Activated naive CD4-positive, alpha-beta T cell treated with anti-CD3 and anti-CD28 coated beads, Interleukin-2, amount 10 ng/mL, durations not matched to agents 7 days and 5 days (primary cell): ENCODE data around the gene EMC1.
A peak's percentile ranks its signal among the peaks of the same experiment; 100 is the strongest.
"Not testable (repeated sequence)": the region's sequence is repeated elsewhere in the genome, so short reads cannot be mapped to it uniquely, and the experiment has no call there.

ENCODE experiments used
- CTCF ChIA-PET: fragments of 350-600 bp; sonication (Branson Sonifier 250); formaldehyde crosslinking; loops from one replicate; lab custom pipeline; 2021; ENCODE audit warnings: antibody characterized with exemption; lab: Charles Lee
- DNase-seq: peaks from one replicate; pipeline ENCODE4 v3.0.0-alpha.2; 2020
- H3K27ac Mint-ChIP-seq: one replicate; pipeline ENCODE4 v1.8.0; 2021; ENCODE audit warnings: mild to moderate bottlenecking, moderate library complexity, mixed read lengths
- H3K27me3 Mint-ChIP-seq: one replicate; pipeline ENCODE4 v1.8.0; 2021; ENCODE audit warnings: mild to moderate bottlenecking, mixed read lengths
- H3K36me3 Mint-ChIP-seq: one replicate; pipeline ENCODE4 v1.8.0; 2021; ENCODE audit warnings: mixed read lengths
- H3K4me1 Mint-ChIP-seq: one replicate; pipeline ENCODE4 v1.8.0; 2021; ENCODE audit warnings: mixed read lengths
- H3K4me3 Mint-ChIP-seq: one replicate; pipeline ENCODE4 v1.8.0; 2021; ENCODE audit warnings: mild to moderate bottlenecking, moderate library complexity, mixed read lengths
- H3K9me3 Mint-ChIP-seq: one replicate; pipeline ENCODE4 v1.8.0; 2021; ENCODE audit warnings: mixed read lengths

The EMC1 gene

GRCh38 chr1:19272064-19272463, 20.7 kb upstream of the EMC1 start:
- DNase-seq, result no peak
- no peaks in the 10 kb centered on the region for H3K9me3 Mint-ChIP-seq
- H3K4me3 Mint-ChIP-seq, result no peak overlapping the region
- no peaks in the 10 kb centered on the region for H3K36me3 Mint-ChIP-seq
- no peak overlapping the region for H3K27ac Mint-ChIP-seq
- peaks cover 52% of the 10 kb centered on the region for H3K27me3 Mint-ChIP-seq
- peaks cover 5% of the 10 kb centered on the region for H3K4me1 Mint-ChIP-seq
- CTCF ChIA-PET, result no interaction called here

DNA sequence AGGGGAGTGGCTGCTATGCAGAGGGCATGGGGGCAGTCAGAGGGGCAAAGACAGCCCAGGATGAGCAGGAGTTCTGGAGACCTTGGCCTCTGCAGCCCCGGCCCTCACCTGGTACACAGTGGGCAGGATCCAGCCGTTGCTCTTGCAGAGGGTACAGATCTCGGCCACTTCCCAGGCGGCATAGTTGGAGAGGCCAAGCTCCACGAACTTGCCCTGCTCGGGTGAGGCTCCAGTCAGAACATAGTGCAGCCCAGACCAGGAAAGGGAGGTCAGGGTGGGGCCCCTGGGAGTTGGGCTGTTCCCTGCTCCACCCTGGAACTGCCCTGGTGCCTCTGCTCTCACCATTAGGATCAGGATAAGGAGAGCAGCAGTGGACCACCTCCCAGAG, 19.0 kb upstream of the EMC1 start:
- H3K27ac Mint-ChIP-seq, CTCF ChIA-PET: not testable (repeated sequence)
- H3K27me3 Mint-ChIP-seq, result peaks cover 47% of the 10 kb centered on the region

GRCh38 chr1:19269427-19270342, 18.4 kb upstream of the EMC1 start:
- CTCF ChIA-PET, H3K9me3 Mint-ChIP-seq: not testable (repeated sequence)
- H3K27me3 Mint-ChIP-seq, result peaks cover 41% of the 10 kb centered on the region

More for the DNA sequence above, 19.0 kb upstream of the EMC1 start:
- not testable (repeated sequence) for H3K36me3 Mint-ChIP-seq, H3K4me3 Mint-ChIP-seq, H3K9me3 Mint-ChIP-seq, H3K4me1 Mint-ChIP-seq, DNase-seq

DNA sequence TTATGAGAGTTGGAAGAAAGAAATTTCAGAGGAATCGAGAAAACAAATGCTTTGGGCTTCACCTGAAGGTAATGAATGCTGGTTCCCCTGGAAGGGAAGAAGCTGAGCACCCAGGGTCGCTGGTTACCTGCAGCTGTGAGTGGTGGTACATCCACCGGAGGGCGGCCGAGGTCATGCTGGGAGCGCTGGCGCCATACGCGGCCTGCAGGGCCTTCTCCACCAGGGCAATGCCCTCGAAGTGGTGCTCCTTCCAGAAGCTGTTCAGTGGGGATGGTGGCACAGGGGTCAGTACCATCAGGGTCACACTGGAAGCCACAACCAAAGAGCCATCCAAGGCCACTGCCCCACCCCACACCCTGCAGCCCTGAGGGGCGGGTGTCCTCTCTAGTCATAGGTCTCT, 17.1 kb upstream of the EMC1 start:
- no peak overlapping the region for H3K4me3 Mint-ChIP-seq
- peaks cover 31% of the 10 kb centered on the region for H3K27me3 Mint-ChIP-seq
- CTCF ChIA-PET, result no interaction called here
- H3K9me3 Mint-ChIP-seq, result no peaks in the 10 kb centered on the region
- H3K36me3 Mint-ChIP-seq, result no peaks in the 10 kb centered on the region
- DNase-seq, result no peak
- no peak overlapping the region for H3K27ac Mint-ChIP-seq
- H3K4me1 Mint-ChIP-seq, result peaks cover 2% of the 10 kb centered on the region

More at GRCh38 chr1:19269427-19270342, 18.4 kb upstream of the EMC1 start:
- not testable (repeated sequence) for H3K4me1 Mint-ChIP-seq, H3K36me3 Mint-ChIP-seq, H3K27ac Mint-ChIP-seq, DNase-seq, H3K4me3 Mint-ChIP-seq

DNA sequence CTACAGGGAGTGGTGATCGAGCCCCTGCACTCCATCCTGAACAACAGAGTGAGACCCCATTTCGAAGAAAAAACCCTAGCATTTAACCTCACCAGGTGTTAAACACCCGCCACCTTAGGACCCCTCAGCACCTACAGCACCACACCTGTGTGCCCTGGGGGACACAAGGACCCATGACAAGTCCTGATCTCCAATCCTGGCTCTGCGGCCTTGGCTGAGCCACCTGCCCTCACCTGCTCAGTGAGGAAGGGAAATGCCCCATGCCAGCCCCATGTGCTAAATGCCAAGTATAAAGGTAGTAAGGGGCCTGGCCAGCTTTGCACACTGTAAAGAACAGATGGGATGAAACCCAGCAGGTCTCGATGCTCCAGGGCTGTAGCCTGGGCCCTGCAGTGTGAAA, 11.4 kb upstream of the EMC1 start:
- Mint-ChIP-seq H3K36me3 (peaks cover 7% of the 10 kb centered on the region), H3K4me1 (no peaks in the 10 kb centered on the region), H3K4me3 (no peak overlapping the region), H3K9me3 (no peaks in the 10 kb centered on the region), H3K27me3 (no peaks in the 10 kb centered on the region), H3K27ac (no peak overlapping the region)
- CTCF ChIA-PET, result no interaction called here
- no peak for DNase-seq

DNA sequence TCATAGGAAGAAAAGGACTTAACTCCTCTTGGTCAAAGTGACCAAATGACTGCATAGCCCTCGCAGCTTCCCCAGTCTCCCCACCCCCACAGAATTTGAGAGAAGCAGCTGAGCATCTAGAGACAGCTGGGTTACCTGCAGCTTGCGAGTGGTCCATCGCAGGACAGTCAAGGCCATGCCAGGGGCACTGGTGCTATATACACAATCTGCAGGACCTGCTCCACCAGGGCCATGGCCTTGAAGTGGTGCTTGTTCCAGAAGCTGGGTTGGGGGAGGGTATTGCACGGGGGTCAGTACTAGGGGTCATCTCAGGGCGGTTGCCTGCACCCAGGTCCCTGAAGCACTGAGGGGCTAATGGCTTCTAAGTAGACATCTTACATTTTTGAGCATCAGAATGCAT, 10.7 kb upstream of the EMC1 start:
- Mint-ChIP-seq H3K36me3 (peaks cover 10% of the 10 kb centered on the region), H3K4me3 (no peak overlapping the region), H3K27me3 (no peaks in the 10 kb centered on the region), H3K9me3 (no peaks in the 10 kb centered on the region), H3K4me1 (no peaks in the 10 kb centered on the region), H3K27ac (no peak overlapping the region)
- no peak for DNase-seq
- CTCF ChIA-PET, result no interaction called here

DNA sequence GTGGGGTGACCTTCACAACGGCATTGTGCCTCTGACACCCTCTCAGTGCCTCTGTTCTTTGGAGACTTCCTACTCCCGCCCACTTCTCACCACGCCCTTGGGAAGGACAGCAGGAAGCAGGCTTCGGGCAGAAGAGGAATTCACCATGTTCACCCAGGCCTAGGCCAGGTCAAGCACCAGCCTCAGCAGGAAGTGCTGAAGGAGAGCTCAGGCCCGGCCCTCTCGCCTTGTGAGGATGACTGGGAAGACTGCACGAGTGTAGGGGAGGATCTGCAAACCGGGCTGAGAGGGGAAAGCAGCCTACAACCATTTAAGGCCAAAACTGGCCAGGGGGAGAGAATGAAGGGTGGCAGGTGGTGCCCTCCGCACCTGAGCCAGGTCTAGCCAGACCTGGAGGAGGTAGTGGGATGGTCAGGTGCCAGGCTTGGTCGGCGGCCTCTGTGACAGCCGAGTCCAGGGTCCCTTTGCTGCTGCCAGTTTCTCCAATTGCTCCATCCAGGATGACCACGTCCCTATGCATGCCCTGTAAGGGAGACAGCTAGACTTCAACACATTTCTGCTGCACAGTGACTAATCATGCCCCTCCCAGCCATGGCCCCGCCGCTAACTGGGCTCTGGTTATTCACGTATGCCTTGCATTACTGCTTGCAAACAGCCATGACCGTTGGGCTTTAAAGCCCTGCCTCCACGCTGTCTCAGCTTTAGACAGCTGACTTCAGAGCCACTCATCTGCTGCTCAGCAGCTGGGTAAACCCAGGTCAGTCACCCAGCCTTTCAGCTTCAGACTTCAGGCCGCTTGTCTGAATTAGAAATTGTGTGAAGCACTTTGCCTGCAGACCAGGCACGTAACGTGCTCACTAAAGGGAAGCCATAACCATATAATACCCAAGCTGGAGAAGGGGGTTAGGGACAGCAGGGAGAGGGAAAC, 9.2 kb upstream of the EMC1 start:
- no peak for DNase-seq
- no peaks in the 10 kb centered on the region for H3K9me3 Mint-ChIP-seq
- peaks cover 16% of the 10 kb centered on the region for H3K36me3 Mint-ChIP-seq
- H3K27ac Mint-ChIP-seq, result peak overlapping the region; percentile 14
- CTCF ChIA-PET, result no interaction called here
- H3K27me3 Mint-ChIP-seq, result no peaks in the 10 kb centered on the region
- no peak overlapping the region for H3K4me3 Mint-ChIP-seq
- H3K4me1 Mint-ChIP-seq, result no peaks in the 10 kb centered on the region

GRCh38 chr1:19258353-19258752, 7.0 kb upstream of the EMC1 start:
- H3K4me3 Mint-ChIP-seq, result no peak overlapping the region
- H3K9me3 Mint-ChIP-seq, result no peaks in the 10 kb centered on the region
- peaks cover 17% of the 10 kb centered on the region for H3K36me3 Mint-ChIP-seq
- CTCF ChIA-PET, result interaction anchor here (1.0 kb wide), 1 partner anchor 17 kb away, joined by 4 read pairs; no protein-coding TSS in a partner anchor
- DNase-seq, result no peak
- H3K27ac Mint-ChIP-seq, result no peak overlapping the region
- no peaks in the 10 kb centered on the region for H3K27me3 Mint-ChIP-seq
- peaks cover 14% of the 10 kb centered on the region for H3K4me1 Mint-ChIP-seq

DNA sequence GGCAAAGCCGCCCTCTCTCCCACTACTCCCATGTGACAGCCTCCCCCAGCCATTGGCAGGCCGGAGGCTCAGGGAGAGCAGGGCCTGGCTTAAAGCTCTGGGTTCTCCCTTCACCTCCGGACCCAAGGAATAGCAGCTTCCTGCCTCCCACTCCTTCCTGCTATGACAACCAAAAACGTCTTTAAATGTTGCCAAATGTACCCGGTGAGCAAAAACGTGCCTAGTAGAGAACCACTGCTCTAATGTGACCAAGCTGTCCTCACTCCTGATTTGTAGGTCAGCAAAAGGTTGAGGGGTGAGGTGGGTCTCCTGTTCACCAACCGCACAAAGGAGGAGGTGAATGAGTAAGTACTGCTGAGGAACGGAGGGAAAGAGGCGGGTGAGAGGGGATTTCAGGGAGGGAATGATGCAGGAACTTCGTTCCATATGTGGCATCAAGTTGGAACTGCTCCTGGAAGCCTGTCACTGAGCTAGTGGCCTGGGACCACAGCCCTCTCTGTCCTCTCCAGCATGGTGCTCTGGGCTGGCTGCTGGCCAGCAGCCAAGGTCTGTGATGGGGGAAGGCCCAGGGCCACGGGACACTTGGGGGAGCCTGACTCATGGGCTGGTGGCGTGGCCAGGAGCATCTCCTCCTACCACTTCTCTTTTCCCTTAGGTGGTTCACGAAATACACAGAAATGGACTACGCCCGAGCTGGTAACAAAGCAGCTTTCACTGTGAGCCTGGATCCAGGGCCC, 6.0 kb upstream of the EMC1 start:
- CTCF ChIA-PET, result interaction anchor here (0.8 to 3.0 kb wide), 4 partner anchors 16 to 404 kb away, joined by 3 to 10 read pairs (median 4); no protein-coding TSS in a partner anchor
- no peak for DNase-seq
- no peaks in the 10 kb centered on the region for H3K9me3 Mint-ChIP-seq

GRCh38 chr1:19256301-19256700, 5.0 kb upstream of the EMC1 start:
- not testable (repeated sequence) for H3K27me3 Mint-ChIP-seq, H3K27ac Mint-ChIP-seq, H3K4me3 Mint-ChIP-seq, H3K9me3 Mint-ChIP-seq, DNase-seq
- CTCF ChIA-PET, result interaction anchor here (0.6 to 3.0 kb wide), 5 partner anchors 230 to 459 kb away, joined by 3 to 10 read pairs (median 3); no protein-coding TSS in a partner anchor
- peaks cover 24% of the 10 kb centered on the region for H3K4me1 Mint-ChIP-seq
- peaks cover 18% of the 10 kb centered on the region for H3K36me3 Mint-ChIP-seq

More for the DNA sequence above, 6.0 kb upstream of the EMC1 start:
- Mint-ChIP-seq H3K4me1 (peaks cover 21% of the 10 kb centered on the region), H3K27ac (no peak overlapping the region), H3K4me3 (no peak overlapping the region), H3K27me3 (no peaks in the 10 kb centered on the region), H3K36me3 (peaks cover 17% of the 10 kb centered on the region)

- H3K27me3 Mint-ChIP-seq, result no peaks in the 10 kb centered on the region
- peaks cover 33% of the 10 kb centered on the region for H3K4me1 Mint-ChIP-seq
- no peak overlapping the region for H3K27ac Mint-ChIP-seq
- peaks cover 19% of the 10 kb centered on the region for H3K36me3 Mint-ChIP-seq
- no peak for DNase-seq
- no peak overlapping the region for H3K4me3 Mint-ChIP-seq
- H3K9me3 Mint-ChIP-seq, result no peaks in the 10 kb centered on the region
- CTCF ChIA-PET, result interaction anchor here (3.0 kb wide), 1 partner anchor 406 kb away, joined by 10 read pairs; no protein-coding TSS in a partner anchor
Measured at GRCh38 chr1:19255288-19255687, 4.0 kb upstream of the EMC1 start.

DNA sequence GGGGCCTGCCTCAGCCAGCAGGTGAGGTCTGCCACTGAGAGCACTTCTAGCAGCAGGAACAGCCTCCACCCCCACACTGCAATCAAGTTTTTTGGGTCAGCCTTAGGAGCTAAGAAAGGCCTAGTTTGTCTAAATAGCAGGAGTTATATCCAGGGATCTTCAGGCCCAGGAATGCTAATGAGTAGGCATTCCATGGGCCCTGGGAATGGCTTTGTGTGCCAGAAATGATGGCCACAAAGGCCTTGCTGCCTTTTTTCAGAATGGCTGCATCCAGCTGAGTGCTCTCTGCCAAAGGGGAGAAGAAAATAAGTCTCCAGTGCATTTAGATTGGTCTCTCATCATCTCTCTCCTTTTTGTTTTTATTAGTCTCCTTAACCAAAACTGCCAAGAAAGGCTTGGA, 3.1 kb upstream of the EMC1 start:
- H3K4me1 Mint-ChIP-seq, result peaks cover 38% of the 10 kb centered on the region
- no peaks in the 10 kb centered on the region for H3K27me3 Mint-ChIP-seq
- peaks cover 16% of the 10 kb centered on the region for H3K36me3 Mint-ChIP-seq
- DNase-seq, result no peak
- no peaks in the 10 kb centered on the region for H3K9me3 Mint-ChIP-seq
- no peak overlapping the region for H3K4me3 Mint-ChIP-seq
- CTCF ChIA-PET, result interaction anchor here (0.8 to 3.0 kb wide), 2 partner anchors 397 to 407 kb away, joined by 3 to 10 read pairs; no protein-coding TSS in a partner anchor
- no peak overlapping the region for H3K27ac Mint-ChIP-seq

DNA sequence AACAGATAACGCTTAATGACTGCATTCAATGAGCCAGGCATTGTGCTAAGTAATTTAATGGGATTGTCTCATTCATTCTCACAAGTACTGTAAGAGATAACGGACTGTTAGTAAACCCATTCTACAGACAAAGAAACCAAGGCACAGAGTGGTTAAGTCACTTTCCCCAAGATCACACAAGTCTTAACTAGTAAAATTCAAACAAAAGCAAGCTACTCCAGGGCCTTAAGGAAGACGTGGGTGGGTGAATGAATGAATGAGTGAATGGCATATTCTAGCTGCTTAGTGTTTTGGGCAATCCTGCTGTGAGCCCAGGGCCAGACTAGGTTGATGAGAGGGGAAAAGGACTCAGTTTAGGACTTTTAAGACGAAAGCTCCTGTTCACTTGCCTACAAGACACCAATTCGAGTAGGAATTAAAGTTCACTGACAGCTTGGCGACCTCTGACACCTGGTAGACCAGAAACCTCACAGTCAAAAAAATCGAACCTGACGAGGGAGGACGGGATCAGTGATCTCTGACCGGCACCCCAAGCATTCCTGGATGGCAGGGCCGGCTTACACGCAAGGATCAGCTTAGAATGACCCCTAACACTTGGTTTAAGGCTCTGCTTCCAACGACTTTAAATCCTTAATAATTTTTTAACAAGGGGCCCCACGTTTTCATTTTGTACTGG, 557 bp downstream of the EMC1 start:
- CTCF ChIA-PET, result interaction anchor here (0.9 to 1.7 kb wide), 2 partner anchors 9 to 403 kb away, joined by 4 read pairs; no protein-coding TSS in a partner anchor
- peaks cover 4% of the 10 kb centered on the region for H3K36me3 Mint-ChIP-seq
- H3K4me3 Mint-ChIP-seq, result peak overlapping the region; percentile 89
- H3K4me1 Mint-ChIP-seq, result peaks cover 41% of the 10 kb centered on the region
- peak overlapping the region; percentile 88 for H3K27ac Mint-ChIP-seq
- H3K27me3 Mint-ChIP-seq, result no peaks in the 10 kb centered on the region
- DNase-seq, result peak; percentile 28
- H3K9me3 Mint-ChIP-seq, result no peaks in the 10 kb centered on the region
